ENCODE data around the gene CGNL1.

DNA sequence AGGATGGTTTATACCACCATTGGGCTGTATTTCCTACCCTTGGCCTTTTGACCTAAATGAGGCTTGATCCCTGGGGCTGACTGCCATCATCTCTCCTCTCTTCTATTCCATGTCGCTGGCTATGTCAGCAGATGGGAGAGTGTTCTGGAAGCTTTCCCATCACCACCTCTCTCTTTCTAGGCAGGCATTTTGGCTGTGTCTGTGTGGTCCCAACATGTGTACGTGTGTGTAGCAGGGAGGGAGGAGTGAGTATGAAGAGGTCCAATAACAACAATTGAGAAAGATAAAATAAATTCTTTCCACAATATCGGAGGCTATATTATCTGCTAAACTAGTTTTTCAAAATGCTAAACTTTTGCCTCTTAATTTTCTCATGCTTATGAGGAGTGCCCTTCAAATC lies 34.1 kb downstream of the CGNL1 start:
- TF ChIP-seq, protein P1, sequence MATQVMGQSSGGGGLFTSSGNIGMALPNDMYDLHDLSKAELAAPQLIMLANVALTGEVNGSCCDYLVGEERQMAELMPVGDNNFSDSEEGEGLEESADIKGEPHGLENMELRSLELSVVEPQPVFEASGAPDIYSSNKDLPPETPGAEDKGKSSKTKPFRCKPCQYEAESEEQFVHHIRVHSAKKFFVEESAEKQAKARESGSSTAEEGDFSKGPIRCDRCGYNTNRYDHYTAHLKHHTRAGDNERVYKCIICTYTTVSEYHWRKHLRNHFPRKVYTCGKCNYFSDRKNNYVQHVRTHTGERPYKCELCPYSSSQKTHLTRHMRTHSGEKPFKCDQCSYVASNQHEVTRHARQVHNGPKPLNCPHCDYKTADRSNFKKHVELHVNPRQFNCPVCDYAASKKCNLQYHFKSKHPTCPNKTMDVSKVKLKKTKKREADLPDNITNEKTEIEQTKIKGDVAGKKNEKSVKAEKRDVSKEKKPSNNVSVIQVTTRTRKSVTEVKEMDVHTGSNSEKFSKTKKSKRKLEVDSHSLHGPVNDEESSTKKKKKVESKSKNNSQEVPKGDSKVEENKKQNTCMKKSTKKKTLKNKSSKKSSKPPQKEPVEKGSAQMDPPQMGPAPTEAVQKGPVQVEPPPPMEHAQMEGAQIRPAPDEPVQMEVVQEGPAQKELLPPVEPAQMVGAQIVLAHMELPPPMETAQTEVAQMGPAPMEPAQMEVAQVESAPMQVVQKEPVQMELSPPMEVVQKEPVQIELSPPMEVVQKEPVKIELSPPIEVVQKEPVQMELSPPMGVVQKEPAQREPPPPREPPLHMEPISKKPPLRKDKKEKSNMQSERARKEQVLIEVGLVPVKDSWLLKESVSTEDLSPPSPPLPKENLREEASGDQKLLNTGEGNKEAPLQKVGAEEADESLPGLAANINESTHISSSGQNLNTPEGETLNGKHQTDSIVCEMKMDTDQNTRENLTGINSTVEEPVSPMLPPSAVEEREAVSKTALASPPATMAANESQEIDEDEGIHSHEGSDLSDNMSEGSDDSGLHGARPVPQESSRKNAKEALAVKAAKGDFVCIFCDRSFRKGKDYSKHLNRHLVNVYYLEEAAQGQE (IDR thresholded peaks at IDR 0.05; ENCODE audit: low read depth), result no peak
- TF ChIP-seq FOXM1 (IDR thresholded peaks at IDR 0.05; ENCODE audit: borderline replicate concordance, low read depth), result no peak
- TF ChIP-seq CREB1 (IDR thresholded peaks at IDR 0.05; ENCODE audit: low read depth), result no peak
- no peak for TF ChIP-seq TEAD4 (IDR thresholded peaks at IDR 0.05)
- no peak for TF ChIP-seq EP300 (IDR thresholded peaks at IDR 0.05; ENCODE audit: borderline replicate concordance)
- TF ChIP-seq YY1 (IDR thresholded peaks at IDR 0.05; ENCODE audit: low read depth), result no peak
- TF ChIP-seq, protein P2, sequence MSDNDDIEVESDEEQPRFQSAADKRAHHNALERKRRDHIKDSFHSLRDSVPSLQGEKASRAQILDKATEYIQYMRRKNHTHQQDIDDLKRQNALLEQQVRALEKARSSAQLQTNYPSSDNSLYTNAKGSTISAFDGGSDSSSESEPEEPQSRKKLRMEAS (IDR thresholded peaks at IDR 0.05), result no peak
- TF ChIP-seq RAD21 (IDR thresholded peaks at IDR 0.05; ENCODE audit: low read depth), result no peak
- no peak for TF ChIP-seq ZBTB7A (IDR thresholded peaks at IDR 0.05; ENCODE audit: low read depth)
- no peak for TF ChIP-seq TAF1 (IDR thresholded peaks at IDR 0.05; ENCODE audit: low read depth)
- no peak for TF ChIP-seq NFIC (IDR thresholded peaks at IDR 0.05)
